Right lobe of liver (tissue), 4 donors: ENCODE measurements around the gene HHIP.

Experiments
- POLR2A ChIP-seq: fragments of 450-650 bp; IDR thresholded peaks from one replicate; pipeline ENCODE4 v1.6.1; 2017; ENCODE audit warnings: antibody characterized with exemption, mild to moderate bottlenecking
- TF ChIP-seq, protein P1 (sequence below), 4 donors: fragments of 200-600 bp in 3 of 4; fragments of 450-650 bp in 1 of 4; IDR thresholded peaks; one replicate each; pipeline versions ENCODE4 v1.5.1 to v1.8.0; 2016 to 2022; ENCODE audit warnings: antibody characterized with exemption in 4 of 4, mild to moderate bottlenecking in 2 of 4
- donor health status: DM: no; HTN: no; CAD: no.
- donor health status: DM: no; HTN: no; CAD: no.
- donor health status: DM: no; HTN: yes; CAD: no.

- TF ChIP-seq POLR2A, result no peak
- TF ChIP-seq, protein P1, sequence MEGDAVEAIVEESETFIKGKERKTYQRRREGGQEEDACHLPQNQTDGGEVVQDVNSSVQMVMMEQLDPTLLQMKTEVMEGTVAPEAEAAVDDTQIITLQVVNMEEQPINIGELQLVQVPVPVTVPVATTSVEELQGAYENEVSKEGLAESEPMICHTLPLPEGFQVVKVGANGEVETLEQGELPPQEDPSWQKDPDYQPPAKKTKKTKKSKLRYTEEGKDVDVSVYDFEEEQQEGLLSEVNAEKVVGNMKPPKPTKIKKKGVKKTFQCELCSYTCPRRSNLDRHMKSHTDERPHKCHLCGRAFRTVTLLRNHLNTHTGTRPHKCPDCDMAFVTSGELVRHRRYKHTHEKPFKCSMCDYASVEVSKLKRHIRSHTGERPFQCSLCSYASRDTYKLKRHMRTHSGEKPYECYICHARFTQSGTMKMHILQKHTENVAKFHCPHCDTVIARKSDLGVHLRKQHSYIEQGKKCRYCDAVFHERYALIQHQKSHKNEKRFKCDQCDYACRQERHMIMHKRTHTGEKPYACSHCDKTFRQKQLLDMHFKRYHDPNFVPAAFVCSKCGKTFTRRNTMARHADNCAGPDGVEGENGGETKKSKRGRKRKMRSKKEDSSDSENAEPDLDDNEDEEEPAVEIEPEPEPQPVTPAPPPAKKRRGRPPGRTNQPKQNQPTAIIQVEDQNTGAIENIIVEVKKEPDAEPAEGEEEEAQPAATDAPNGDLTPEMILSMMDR (IDR thresholded peaks at IDR 0.05), result no peak
Observed at GRCh38 chr4:144687466-144687865, 41.5 kb downstream of the HHIP start.
